Stimulated activated naive B cell treated with anti-CD40 and anti-IgM and Interleukin-4, amounts not matched to agents 10 μg/mL and 1 μg/mL and 100 μg/mL, for 72 hours (primary cell): ENCODE data around the gene SOBP.

Experiments used
- ATAC-seq, 2 donors: fragments of 150-1000 bp; cut with Tn5 transposase; replicated peaks; 2 replicates each; pipeline ENCODE4 v1.10.0; 2021; ENCODE audit warnings: moderate library complexity in 1 of 2
- DNase-seq: peaks from one replicate; pipeline ENCODE4 v3.0.0; 2021
- H3K27ac Mint-ChIP-seq: one replicate; pipeline ENCODE4 v1.8.0; 2022; ENCODE audit warnings: mild to moderate bottlenecking, mixed read lengths
- H3K27me3 Mint-ChIP-seq, 2 donors: one replicate each; pipeline ENCODE4 v1.8.0; 2022; ENCODE audit warnings: mixed read lengths in 2 of 2
- H3K36me3 Mint-ChIP-seq, 2 donors: one replicate each; pipeline ENCODE4 v1.8.0; 2022; ENCODE audit warnings: mixed read lengths in 2 of 2, mild to moderate bottlenecking in 1 of 2
- H3K4me1 Mint-ChIP-seq, 2 donors: one replicate each; pipeline ENCODE4 v1.8.0; 2022; ENCODE audit warnings: mixed read lengths in 2 of 2, mild to moderate bottlenecking in 1 of 2
- H3K4me3 Mint-ChIP-seq, 2 donors: one replicate each; pipeline ENCODE4 v1.8.0; 2022; ENCODE audit warnings: mild to moderate bottlenecking in 2 of 2, mixed read lengths in 2 of 2, moderate library complexity in 1 of 2
- H3K9me3 Mint-ChIP-seq, 2 donors: one replicate each; pipeline ENCODE4 v1.8.0; 2022; ENCODE audit warnings: mixed read lengths in 2 of 2, mild to moderate bottlenecking in 1 of 2

Gene SOBP

DNA sequence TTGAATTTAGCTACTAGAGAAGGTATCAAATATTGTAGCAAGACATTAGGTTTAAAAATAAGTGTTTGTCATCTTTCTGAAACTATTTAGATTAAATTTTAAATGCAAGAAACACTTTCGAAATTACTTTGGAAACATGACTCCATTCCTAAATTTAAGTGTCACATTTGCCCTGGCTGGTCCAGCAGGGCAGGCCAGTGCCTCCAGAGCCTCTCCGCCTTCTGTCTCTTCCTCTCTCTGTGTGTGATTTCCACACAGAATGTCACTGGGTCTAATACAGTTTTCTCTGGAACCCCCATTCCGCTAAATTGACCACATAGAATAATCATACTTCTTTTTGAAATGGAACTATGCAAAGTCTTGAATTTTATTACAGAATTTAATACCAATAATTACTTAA, 111.5 kb downstream of the SOBP start:
- Mint-ChIP-seq H3K36me3 (no peaks in the 10 kb centered on the region), H3K27ac (no peak overlapping the region), H3K9me3 (no peaks in the 10 kb centered on the region), H3K4me3 (no peak overlapping the region), H3K27me3 (peaks cover 5 to 7% of the 10 kb centered on the region in 2 donors), H3K4me1 (peaks cover 1 to 6% of the 10 kb centered on the region in 2 donors)
- ATAC-seq (no peak), DNase-seq (no peak)

DNA sequence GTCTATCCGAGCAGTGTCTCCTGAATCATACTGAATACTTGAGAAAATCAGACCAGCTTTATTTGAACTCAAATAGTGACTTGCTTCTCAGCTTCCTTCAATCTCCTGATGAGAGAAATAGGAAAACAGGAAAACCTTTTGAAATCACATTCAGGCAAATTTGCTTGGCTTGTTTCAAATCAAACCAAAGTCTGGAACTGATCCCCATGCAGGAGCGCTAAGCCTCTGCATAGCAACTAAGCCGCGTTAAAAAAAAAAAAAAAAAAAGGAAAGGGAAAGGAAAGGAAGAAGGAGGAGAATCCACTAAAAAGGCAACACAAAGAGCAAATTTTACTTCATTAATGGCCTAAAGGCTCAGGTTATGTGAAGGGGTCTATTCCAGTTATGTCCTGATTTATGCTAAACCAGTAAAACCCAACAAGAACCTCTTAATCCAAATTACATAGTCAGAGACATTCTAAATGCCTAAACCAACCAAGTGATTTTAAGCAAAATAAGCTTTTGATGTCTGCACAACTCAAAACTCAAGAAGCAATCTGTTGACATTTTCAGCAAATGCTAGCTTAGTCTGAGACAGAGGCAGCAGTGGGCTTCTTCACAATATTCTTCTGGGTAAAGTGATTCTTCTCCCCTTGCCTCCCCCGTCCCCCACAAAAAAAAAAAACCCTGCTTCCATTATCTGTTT, 112.5 kb downstream of the SOBP start:
- DNase-seq (no peak), ATAC-seq (no peak)
- no peaks in the 10 kb centered on the region for H3K9me3 Mint-ChIP-seq
- H3K4me3 Mint-ChIP-seq: no peak overlapping the region
- H3K36me3 Mint-ChIP-seq: no peaks in the 10 kb centered on the region
- peaks cover 1 to 6% of the 10 kb centered on the region in 2 donors for H3K4me1 Mint-ChIP-seq
- no peak overlapping the region for H3K27ac Mint-ChIP-seq
- peaks cover 5 to 7% of the 10 kb centered on the region in 2 donors for H3K27me3 Mint-ChIP-seq

- H3K4me1 Mint-ChIP-seq: peaks cover 1 to 6% of the 10 kb centered on the region in 2 donors
Measured at GRCh38 chr6:107603006-107603370, 113.1 kb downstream of the SOBP start.

GRCh38 chr6:107604549-107604948, 114.6 kb downstream of the SOBP start:
- DNase-seq (no peak), ATAC-seq (no peak)
- peaks cover 0 to 9% of the 10 kb centered on the region in 2 donors for H3K27me3 Mint-ChIP-seq
- no peak overlapping the region for H3K4me3 Mint-ChIP-seq
- H3K27ac Mint-ChIP-seq: no peak overlapping the region
- H3K9me3 Mint-ChIP-seq: no peaks in the 10 kb centered on the region
- H3K36me3 Mint-ChIP-seq: no peaks in the 10 kb centered on the region
- H3K4me1 Mint-ChIP-seq: peaks cover 1 to 6% of the 10 kb centered on the region in 2 donors

More at GRCh38 chr6:107603006-107603370, 113.1 kb downstream of the SOBP start:
- H3K27me3 Mint-ChIP-seq: peaks cover 5 to 10% of the 10 kb centered on the region in 2 donors
- ATAC-seq (no peak), DNase-seq (no peak)
- H3K36me3 Mint-ChIP-seq: no peaks in the 10 kb centered on the region
- no peak overlapping the region for H3K27ac Mint-ChIP-seq
- no peak overlapping the region for H3K4me3 Mint-ChIP-seq
- H3K9me3 Mint-ChIP-seq: no peaks in the 10 kb centered on the region

DNA sequence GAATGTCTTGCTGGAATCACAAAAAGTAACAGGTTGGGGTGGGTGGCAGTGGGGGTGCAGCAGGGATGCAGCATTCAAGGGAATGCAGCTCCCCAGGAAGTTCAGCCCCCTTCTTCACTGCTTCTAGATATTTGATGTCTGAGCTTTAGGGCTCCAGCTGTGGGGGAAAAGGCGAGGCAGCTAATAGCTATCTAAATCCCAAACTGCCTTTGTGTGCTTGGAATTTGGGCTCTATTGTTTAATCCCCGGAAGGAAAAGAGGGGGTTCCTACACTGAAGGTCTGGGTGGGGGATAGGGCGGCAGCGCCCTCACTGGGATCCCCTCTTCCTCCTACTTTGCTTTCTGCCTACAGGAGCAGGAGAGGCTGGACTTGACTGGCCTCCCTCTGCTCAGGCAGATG, 116.5 kb downstream of the SOBP start:
- peaks cover 1 to 6% of the 10 kb centered on the region in 2 donors for H3K4me1 Mint-ChIP-seq
- no peak for DNase-seq
- ATAC-seq: no peak
- H3K9me3 Mint-ChIP-seq: no peaks in the 10 kb centered on the region
- no peak overlapping the region for H3K27ac Mint-ChIP-seq
- peaks cover 0 to 16% of the 10 kb centered on the region in 2 donors for H3K27me3 Mint-ChIP-seq
- no peak overlapping the region for H3K4me3 Mint-ChIP-seq
- H3K36me3 Mint-ChIP-seq: no peaks in the 10 kb centered on the region

DNA sequence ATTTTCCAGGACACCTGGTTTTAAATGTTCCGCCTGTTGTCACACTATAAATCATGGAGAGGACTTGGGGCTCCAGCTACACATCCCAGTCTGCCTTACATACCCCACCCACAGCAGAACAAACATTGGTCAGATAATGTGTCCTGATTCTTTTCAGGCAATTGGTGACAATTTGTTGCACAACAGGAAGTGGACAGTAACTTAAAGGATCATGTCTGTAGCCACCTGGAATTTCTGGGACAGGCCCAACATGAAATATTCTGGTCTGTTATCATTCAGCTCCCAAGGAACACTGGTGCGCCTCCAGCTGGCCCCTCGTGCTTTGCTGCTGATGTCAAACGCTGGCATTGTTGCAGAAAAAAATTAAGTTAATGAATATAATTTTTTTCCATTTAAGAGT, 117.2 kb downstream of the SOBP start:
- Mint-ChIP-seq H3K27ac (no peak overlapping the region), H3K4me1 (peaks cover 1 to 6% of the 10 kb centered on the region in 2 donors), H3K36me3 (no peaks in the 10 kb centered on the region), H3K9me3 (no peaks in the 10 kb centered on the region), H3K27me3 (peaks cover 0 to 16% of the 10 kb centered on the region in 2 donors), H3K4me3 (no peak overlapping the region)
- ATAC-seq: no peak
- no peak for DNase-seq

- H3K9me3 Mint-ChIP-seq: no peaks in the 10 kb centered on the region
- H3K4me3 Mint-ChIP-seq: no peak overlapping the region
- no peak for ATAC-seq
- DNase-seq: no peak
- peaks cover 0 to 3% of the 10 kb centered on the region in 2 donors for H3K36me3 Mint-ChIP-seq
- peaks cover 4 to 9% of the 10 kb centered on the region in 2 donors for H3K4me1 Mint-ChIP-seq
- H3K27me3 Mint-ChIP-seq: peaks cover 0 to 16% of the 10 kb centered on the region in 2 donors
- H3K27ac Mint-ChIP-seq: no peak overlapping the region
Measured at GRCh38 chr6:107611094-107611810, 121.3 kb downstream of the SOBP start.

- H3K9me3 Mint-ChIP-seq: no peaks in the 10 kb centered on the region
- DNase-seq (no peak), ATAC-seq (no peak)
- H3K27me3 Mint-ChIP-seq: peaks cover 0 to 13% of the 10 kb centered on the region in 2 donors
- no peak overlapping the region for H3K4me3 Mint-ChIP-seq
- H3K27ac Mint-ChIP-seq: no peak overlapping the region
- H3K4me1 Mint-ChIP-seq: peaks cover 7 to 20% of the 10 kb centered on the region in 2 donors
- peaks cover 0 to 3% of the 10 kb centered on the region in 2 donors for H3K36me3 Mint-ChIP-seq
Measured at GRCh38 chr6:107612762-107613415, 123.0 kb downstream of the SOBP start.

- Mint-ChIP-seq H3K4me1 (peaks cover 12 to 30% of the 10 kb centered on the region in 2 donors), H3K9me3 (no peaks in the 10 kb centered on the region), H3K27me3 (peaks cover 0 to 9% of the 10 kb centered on the region in 2 donors), H3K36me3 (peaks cover 0 to 3% of the 10 kb centered on the region in 2 donors), H3K27ac (no peak overlapping the region), H3K4me3 (no peak overlapping the region)
- DNase-seq (no peak), ATAC-seq (no peak)
Measured at GRCh38 chr6:107613651-107614379, 123.9 kb downstream of the SOBP start.

- H3K36me3 Mint-ChIP-seq: peaks cover 0 to 3% of the 10 kb centered on the region in 2 donors
- H3K4me1 Mint-ChIP-seq: peaks cover 15 to 38% of the 10 kb centered on the region in 2 donors
- no peak overlapping the region for H3K27ac Mint-ChIP-seq
- no peak for DNase-seq
- no peak overlapping the region for H3K4me3 Mint-ChIP-seq
- H3K9me3 Mint-ChIP-seq: no peaks in the 10 kb centered on the region
- ATAC-seq: no peak
- peaks cover 0 to 5% of the 10 kb centered on the region in 2 donors for H3K27me3 Mint-ChIP-seq
Measured at GRCh38 chr6:107614828-107615227, 124.9 kb downstream of the SOBP start.

DNA sequence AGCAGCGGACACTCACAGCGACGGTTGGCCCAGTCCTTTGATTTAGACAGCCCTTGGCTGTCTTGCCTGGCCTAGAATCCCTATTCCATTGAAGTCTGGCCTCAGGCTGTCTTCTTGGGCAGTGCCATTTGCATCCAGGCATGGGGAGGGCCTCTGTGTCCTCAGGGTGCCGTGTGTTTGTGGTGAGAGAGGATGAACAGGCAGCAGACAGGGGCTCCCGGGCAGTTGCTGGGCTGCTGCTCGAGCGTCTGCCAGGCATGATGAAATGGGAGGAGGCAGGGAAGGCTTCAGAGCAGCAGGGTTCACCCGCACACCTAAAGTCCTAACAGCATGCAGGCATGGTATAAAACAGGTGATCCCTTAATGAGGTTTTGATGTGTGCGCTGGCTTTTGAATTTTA, 126.9 kb downstream of the SOBP start:
- ATAC-seq (no peak), DNase-seq (no peak)
- no peak overlapping the region for H3K27ac Mint-ChIP-seq
- no peak overlapping the region for H3K4me3 Mint-ChIP-seq
- H3K9me3 Mint-ChIP-seq: no peaks in the 10 kb centered on the region
- H3K4me1 Mint-ChIP-seq: peaks cover 24 to 53% of the 10 kb centered on the region in 2 donors
- no peaks in the 10 kb centered on the region for H3K27me3 Mint-ChIP-seq
- peaks cover 0 to 3% of the 10 kb centered on the region in 2 donors for H3K36me3 Mint-ChIP-seq

DNA sequence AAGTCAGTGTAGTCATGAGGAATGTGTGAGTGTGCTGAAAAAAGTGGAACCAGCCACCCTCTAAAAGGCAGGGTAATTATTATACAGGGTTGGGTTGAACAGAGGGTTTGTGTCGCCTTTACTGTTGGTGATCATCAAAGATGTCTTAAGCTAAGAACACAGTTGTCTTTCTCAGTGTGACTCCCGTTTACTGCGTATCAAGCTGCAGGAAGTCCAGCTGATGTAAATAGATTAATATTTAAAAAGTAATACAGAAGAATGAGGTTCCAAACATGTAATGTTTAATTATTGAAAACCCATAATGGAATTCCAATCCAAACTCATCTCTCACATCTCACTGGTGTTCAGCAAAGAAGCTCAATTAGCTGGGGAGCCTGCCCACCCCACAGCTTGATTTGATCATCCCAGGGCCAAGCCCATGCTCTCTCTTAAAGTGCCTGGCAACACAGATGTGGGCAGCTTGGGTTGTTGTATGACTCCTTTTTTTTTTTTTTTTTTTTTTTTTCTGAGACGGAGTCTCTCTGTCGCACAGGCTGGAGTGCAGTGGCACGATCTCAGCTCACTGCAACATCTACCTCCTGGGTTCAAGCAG, 127.5 kb downstream of the SOBP start:
- peaks cover 0 to 3% of the 10 kb centered on the region in 2 donors for H3K36me3 Mint-ChIP-seq
- H3K4me3 Mint-ChIP-seq: no peak overlapping the region
- H3K4me1 Mint-ChIP-seq: peaks cover 24 to 53% of the 10 kb centered on the region in 2 donors
- no peaks in the 10 kb centered on the region for H3K27me3 Mint-ChIP-seq
- H3K9me3 Mint-ChIP-seq: no peaks in the 10 kb centered on the region
- no peak for DNase-seq
- ATAC-seq: no peak
- no peak overlapping the region for H3K27ac Mint-ChIP-seq

DNA sequence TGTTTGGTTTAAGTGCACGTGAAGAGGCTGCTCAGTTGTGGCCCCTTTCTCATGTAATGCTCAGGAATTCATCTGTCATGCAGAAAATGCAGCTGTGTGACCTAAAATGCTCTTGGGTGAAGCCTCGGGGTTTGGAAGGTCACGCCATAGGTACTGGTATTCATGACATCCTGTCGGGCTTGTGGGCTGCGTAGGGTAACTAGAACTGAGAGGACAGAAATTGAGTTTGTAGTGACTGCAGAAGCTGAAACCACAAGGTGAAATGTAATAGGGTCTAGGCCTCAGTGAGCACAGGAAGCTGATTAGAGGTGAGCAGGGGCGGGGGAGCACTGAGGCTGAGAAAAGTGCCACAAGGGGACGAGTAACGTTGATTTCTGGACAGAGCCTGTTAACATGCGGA, 128.8 kb downstream of the SOBP start:
- peak; percentile 65 for DNase-seq

DNA sequence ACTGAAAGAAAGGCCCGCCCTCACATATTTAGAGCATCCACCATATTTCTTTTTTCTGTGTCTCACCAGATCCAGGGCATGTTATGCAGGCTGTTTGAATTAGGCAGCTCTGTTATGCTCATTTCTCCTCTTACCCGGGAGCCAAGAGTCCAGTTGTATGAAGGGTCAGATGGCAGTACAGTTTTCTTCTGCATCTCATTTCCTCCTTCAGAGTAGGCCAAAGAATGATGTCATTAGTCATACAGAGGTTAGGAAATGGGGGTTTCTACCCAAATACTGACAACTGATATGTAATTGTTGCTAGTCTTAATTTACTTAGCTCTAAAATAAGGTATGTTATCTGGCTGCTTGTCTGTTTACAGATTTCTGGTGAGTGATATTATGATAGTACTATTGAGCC, 130.8 kb downstream of the SOBP start:
- H3K36me3 Mint-ChIP-seq: no peaks in the 10 kb centered on the region
- no peaks in the 10 kb centered on the region for H3K9me3 Mint-ChIP-seq
- H3K27me3 Mint-ChIP-seq: no peaks in the 10 kb centered on the region
- H3K4me3 Mint-ChIP-seq: no peak overlapping the region
- peaks cover 32 to 63% of the 10 kb centered on the region in 2 donors for H3K4me1 Mint-ChIP-seq
- no peak for DNase-seq
- no peak overlapping the region for H3K27ac Mint-ChIP-seq
- ATAC-seq: no peak

More for the DNA sequence above, 128.8 kb downstream of the SOBP start:
- ATAC-seq: peak; percentile 97 to 99
- Mint-ChIP-seq H3K27ac (no peak overlapping the region), H3K9me3 (no peaks in the 10 kb centered on the region), H3K4me1 (peaks cover 29 to 53% of the 10 kb centered on the region in 2 donors), H3K4me3 (peak overlapping the region in 1 of 2 donors; percentile 44), H3K27me3 (no peaks in the 10 kb centered on the region), H3K36me3 (no peaks in the 10 kb centered on the region)
